CD14-positive monocyte (primary cell): Measurements from ENCODE around the gene RIGI. TPM values are rescaled to one million over a fixed set of nuclear protein-coding genes. Genes with fewer than 3 reads are reported as not detected.

Experiments
- DNase-seq, 3 donors: peaks; one replicate each; pipeline ENCODE4 v3.0.0-alpha.2; 2011 to 2022
- H2AFZ ChIP-seq: 2 replicates; pipeline ENCODE4 v1.6.0; 2012; ENCODE audit warnings: mild to moderate bottlenecking, low read depth, low read length, inconsistent platforms; ENCODE audit not compliant: insufficient read depth, poor library complexity, severe bottlenecking
- H3K27ac ChIP-seq, 2 donors: 1 replicate in 1 of 2; 2 replicates in 1 of 2; pipeline ENCODE4 v1.5.1; 2012 to 2013; ENCODE audit warnings: low read length in 2 of 2, control low read depth in 1 of 2, inconsistent platforms in 1 of 2, low read depth in 1 of 2, mild to moderate bottlenecking in 1 of 2
- H3K27me3 ChIP-seq, 2 donors: one replicate each; pipeline versions ENCODE4 v1.6.0 to v1.6.1; 2011 to 2013; ENCODE audit warnings: low read length in 2 of 2; ENCODE audit not compliant: control insufficient read depth in 2 of 2, insufficient read depth in 2 of 2
- H3K36me3 ChIP-seq, 2 donors: replicated peaks in 1 of 2; 1 replicate in 1 of 2; 2 replicates in 1 of 2; pipeline versions ENCODE4 v1.5.1 to v1.6.1; 2012 to 2013; ENCODE audit warnings: low read length in 2 of 2, control low read depth in 1 of 2, inconsistent platforms in 1 of 2, mild to moderate bottlenecking in 1 of 2; ENCODE audit not compliant: insufficient read depth in 2 of 2, control insufficient read depth in 1 of 2
- H3K4me1 ChIP-seq, 2 donors: 1 replicate in 1 of 2; 2 replicates in 1 of 2; pipeline versions ENCODE4 v1.5.1 to v1.6.1; 2012 to 2013; ENCODE audit warnings: low read length in 2 of 2, control low read depth in 1 of 2, inconsistent platforms in 1 of 2, mild to moderate bottlenecking in 1 of 2, moderate library complexity in 1 of 2; ENCODE audit not compliant: insufficient read depth in 2 of 2, control insufficient read depth in 1 of 2
- H3K4me2 ChIP-seq: replicated peaks from 2 replicates; pipeline ENCODE3; 2012; ENCODE audit warnings: low read length, moderate library complexity, mild to moderate bottlenecking; ENCODE audit not compliant: poor library complexity, severe bottlenecking; ENCODE audit errors: extremely low read depth
- H3K4me3 ChIP-seq, 3 experiments: fragments of 200-600 bp in 1 of 3; sonication (generic) in 1 of 3; replicated peaks in 1 of 3; 1 replicate in 2 of 3; 2 replicates in 1 of 3; pipeline ENCODE4 v1.5.1; 2011 to 2013; ENCODE audit warnings: low read length in 3 of 3, mild to moderate bottlenecking in 3 of 3, control low read depth in 2 of 3, low read depth in 2 of 3, inconsistent platforms in 1 of 3, moderate library complexity in 1 of 3
- H3K79me2 ChIP-seq: 2 replicates; pipeline ENCODE4 v1.6.0; 2012; ENCODE audit warnings: mild to moderate bottlenecking, control low read depth, inconsistent platforms, low read length, moderate library complexity; ENCODE audit not compliant: insufficient read depth
- H3K9ac ChIP-seq: 2 replicates; pipeline ENCODE4 v1.6.0; 2017; ENCODE audit warnings: low read length, mild to moderate bottlenecking; ENCODE audit not compliant: insufficient read depth, poor library complexity, severe bottlenecking
- H3K9me3 ChIP-seq, 2 donors: replicated peaks in 1 of 2; 1 replicate in 1 of 2; 2 replicates in 1 of 2; pipeline versions ENCODE4 v1.5.1 to v1.6.1; 2012 to 2013; ENCODE audit warnings: low read length in 2 of 2, control low read depth in 1 of 2; ENCODE audit not compliant: control insufficient read depth in 1 of 2, insufficient read depth in 1 of 2
- H4K20me1 ChIP-seq: 2 replicates; pipeline ENCODE4 v1.6.0; 2012; ENCODE audit warnings: mild to moderate bottlenecking, low read length, control low read depth, moderate library complexity; ENCODE audit not compliant: insufficient read depth
- H3K27ac Mint-ChIP-seq, 7 donors: one replicate each; pipeline ENCODE4 v1.8.0; 2020; ENCODE audit warnings: mild to moderate bottlenecking in 7 of 7, mixed read lengths in 7 of 7, moderate library complexity in 6 of 7, inconsistent platforms in 2 of 7
- H3K27me3 Mint-ChIP-seq, 3 donors: one replicate each; pipeline ENCODE4 v1.8.0; 2021 to 2022; ENCODE audit warnings: low read depth in 3 of 3, mild to moderate bottlenecking in 3 of 3, mixed read lengths in 3 of 3, moderate library complexity in 3 of 3, inconsistent platforms in 1 of 3
- H3K36me3 Mint-ChIP-seq, 2 donors: one replicate each; pipeline ENCODE4 v1.8.0; 2020; ENCODE audit warnings: mixed read lengths in 2 of 2, inconsistent platforms in 1 of 2, mild to moderate bottlenecking in 1 of 2
- H3K4me1 Mint-ChIP-seq: one replicate; pipeline ENCODE4 v1.8.0; 2020; ENCODE audit warnings: mild to moderate bottlenecking, mixed read lengths
- H3K4me3 Mint-ChIP-seq, 2 donors: one replicate each; pipeline ENCODE4 v1.8.0; 2020; ENCODE audit warnings: mild to moderate bottlenecking in 2 of 2, mixed read lengths in 2 of 2, moderate library complexity in 1 of 2
- H3K9me3 Mint-ChIP-seq, 7 donors: one replicate each; pipeline ENCODE4 v1.8.0; 2020 to 2022; ENCODE audit warnings: mixed read lengths in 7 of 7, mild to moderate bottlenecking in 6 of 7, moderate library complexity in 6 of 7, inconsistent platforms in 2 of 7
- WGBS: methylation state at CpG from one replicate; pipeline ENCODE4 v1.1.5; 2013; ENCODE audit warnings: missing lambda C conversion rate; ENCODE audit not compliant: insufficient coverage; 5-methylcytosine and 5-hydroxymethylcytosine counted together
- intact Hi-C, 2 donors: fragments of 100-400 bp; cut with micrococcal nuclease; formaldehyde crosslinking; loops; one replicate each; pipeline versions ENCODE4 v1.15.0 to v1.15.1; 2023
- polyA plus RNA-seq, 3 donors: library from polyadenylated mRNA; depleted of rRNA in 1 of 3; unstranded in 2 of 3; stranded (reverse) in 1 of 3; fragments of 300-500 nt in 2 of 3; fragments of >200 nt in 1 of 3; fragmentation: Illumina TruSeq in 2 of 3; gene quantifications; 1 replicate in 2 of 3; 2 replicates in 1 of 3; pipeline ENCODE4 v1.2.3, GENCODE V29; 2012 to 2021
- TF ChIP-seq, protein P1 (sequence below): fragments of 200-600 bp; IDR thresholded peaks from one replicate; pipeline ENCODE4 v1.8.0; 2022; ENCODE audit warnings: antibody characterized with exemption, mild to moderate bottlenecking

RIGI gene
- polyA plus RNA-seq, 3 donors = 7.6 to 14.3 (median 8.9) TPM

DNA sequence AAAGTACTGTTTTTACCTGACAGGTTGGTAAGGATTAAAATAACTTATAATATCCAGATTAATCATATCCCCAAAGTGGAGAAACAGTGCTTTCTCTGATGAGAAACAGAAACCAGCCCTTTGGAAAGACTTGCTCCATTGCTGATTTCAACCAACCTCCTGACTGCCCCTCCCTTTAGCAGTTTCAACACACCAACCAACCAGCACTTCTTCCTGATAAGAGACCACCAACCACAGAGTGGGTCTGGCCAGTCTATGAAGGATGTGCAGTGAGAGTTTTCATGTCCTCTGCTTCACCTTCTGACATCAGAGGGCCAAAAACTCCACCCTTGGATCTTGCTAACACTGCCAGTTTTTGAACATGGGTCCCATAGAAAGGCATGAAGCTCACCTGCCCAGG is 28.1 kb downstream of the RIGI start:
- Histone ChIP-seq H3K4me3 (no peak overlapping the region), H3K9ac (no peak overlapping the region), H3K4me1 (no peaks in the 10 kb centered on the region), H3K9me3 (no peaks in the 10 kb centered on the region), H3K36me3 (peaks cover 34 to 66% of the 10 kb centered on the region in 2 donors), H3K27me3 (no peaks in the 10 kb centered on the region), H3K79me2 (no peaks in the 10 kb centered on the region), H3K27ac (no peak overlapping the region), H3K4me2 (no peak overlapping the region), H4K20me1 (peaks cover 19% of the 10 kb centered on the region), H2AFZ (no peak overlapping the region)
- intact Hi-C loops = no loop called here
- Mint-ChIP-seq H3K27me3 (peaks cover 0 to 2% (median under 1%) of the 10 kb centered on the region in 3 donors), H3K4me3 (no peak overlapping the region), H3K27ac (peak overlapping the region in 1 of 7 donors; percentile 58), H3K36me3 (peaks cover 57 to 68% of the 10 kb centered on the region in 2 donors), H3K9me3 (peaks cover 0 to 4% (median 2%) of the 10 kb centered on the region in 7 donors), H3K4me1 (no peaks in the 10 kb centered on the region)
- TF ChIP-seq, protein P1, sequence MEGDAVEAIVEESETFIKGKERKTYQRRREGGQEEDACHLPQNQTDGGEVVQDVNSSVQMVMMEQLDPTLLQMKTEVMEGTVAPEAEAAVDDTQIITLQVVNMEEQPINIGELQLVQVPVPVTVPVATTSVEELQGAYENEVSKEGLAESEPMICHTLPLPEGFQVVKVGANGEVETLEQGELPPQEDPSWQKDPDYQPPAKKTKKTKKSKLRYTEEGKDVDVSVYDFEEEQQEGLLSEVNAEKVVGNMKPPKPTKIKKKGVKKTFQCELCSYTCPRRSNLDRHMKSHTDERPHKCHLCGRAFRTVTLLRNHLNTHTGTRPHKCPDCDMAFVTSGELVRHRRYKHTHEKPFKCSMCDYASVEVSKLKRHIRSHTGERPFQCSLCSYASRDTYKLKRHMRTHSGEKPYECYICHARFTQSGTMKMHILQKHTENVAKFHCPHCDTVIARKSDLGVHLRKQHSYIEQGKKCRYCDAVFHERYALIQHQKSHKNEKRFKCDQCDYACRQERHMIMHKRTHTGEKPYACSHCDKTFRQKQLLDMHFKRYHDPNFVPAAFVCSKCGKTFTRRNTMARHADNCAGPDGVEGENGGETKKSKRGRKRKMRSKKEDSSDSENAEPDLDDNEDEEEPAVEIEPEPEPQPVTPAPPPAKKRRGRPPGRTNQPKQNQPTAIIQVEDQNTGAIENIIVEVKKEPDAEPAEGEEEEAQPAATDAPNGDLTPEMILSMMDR = no peak
- DNase-seq = no peak

DNA sequence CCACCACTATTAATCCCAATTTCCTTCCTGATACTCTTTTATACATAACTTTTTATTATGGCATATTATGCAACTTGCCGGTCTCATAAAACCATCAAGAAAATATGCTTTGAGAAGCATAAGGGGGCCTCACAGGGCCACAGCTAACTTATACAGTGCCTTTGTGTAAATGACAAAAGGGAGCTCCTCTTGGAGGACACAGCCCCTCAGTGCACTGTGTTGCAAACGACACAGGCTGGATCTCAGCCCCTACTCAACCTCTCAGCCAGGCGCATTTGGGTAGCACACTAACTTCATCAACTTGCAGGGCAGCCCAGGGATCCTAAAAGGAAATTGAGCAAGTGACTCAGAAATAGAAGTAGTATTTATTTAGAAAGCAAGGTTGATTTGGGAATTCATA is 35.4 kb downstream of the RIGI start:
- Histone ChIP-seq H2AFZ (no peak overlapping the region), H3K27me3 (no peaks in the 10 kb centered on the region), H3K27ac (no peak overlapping the region), H3K36me3 (peaks cover 46 to 89% of the 10 kb centered on the region in 2 donors), H4K20me1 (no peaks in the 10 kb centered on the region), H3K4me2 (no peak overlapping the region), H3K9me3 (no peaks in the 10 kb centered on the region), H3K4me3 (no peak overlapping the region), H3K9ac (no peak overlapping the region), H3K79me2 (no peaks in the 10 kb centered on the region), H3K4me1 (no peaks in the 10 kb centered on the region)
- H3K27me3 Mint-ChIP-seq = peaks cover 0 to 3% (median 0%) of the 10 kb centered on the region in 3 donors
- peaks cover 4% of the 10 kb centered on the region for H3K4me1 Mint-ChIP-seq
- intact Hi-C loops = no loop called here
- TF ChIP-seq, protein P1 = no peak
- DNase-seq = no peak
- H3K4me3 Mint-ChIP-seq = no peak overlapping the region
- peak overlapping the region in 3 of 7 donors; percentile 22 to 79 (median 73) for H3K27ac Mint-ChIP-seq
- no CpG with 5 or more reads among the region's 3 CpGs for WGBS
- H3K9me3 Mint-ChIP-seq = peaks cover 0 to under 1% (median 0%) of the 10 kb centered on the region in 7 donors
- peaks cover 70 to 71% of the 10 kb centered on the region in 2 donors for H3K36me3 Mint-ChIP-seq
